ENCODE data around the gene SATB2. TPM values are rescaled to one million over a fixed set of nuclear protein-coding genes. Genes with fewer than 3 reads are reported as not detected.

SATB2 gene
- total RNA-seq (100 to 1,000 TPM in 1 of 5 donors, 1 to 10 TPM in 3, under 1 TPM in 1; 0.89 to 184 (median 1.8) TPM), polyA plus RNA-seq (1 to 10 TPM in 2 of 3 donors, under 1 TPM in 1; 0.50 to 1.2 (median 1.1) TPM)
- long read RNA-seq, donor 1, result 0 reads
- long read RNA-seq, donor 2, result 0 reads
- long read RNA-seq, donor 3, partial matches to known transcripts, result 0 of 1 reads
- long read RNA-seq, donor 3, other reads (novel, unspliced or antisense), result 0 of 1 reads
- long read RNA-seq, donor 4, result 0 reads
- long read RNA-seq, donor 5, result 0 reads
- long read RNA-seq, donor 6, result 0 reads
- long read RNA-seq, donor 7, result 0 reads
- long read RNA-seq, donor 8, result 0 reads
- long read RNA-seq, donor 9, result 0 reads
- long read RNA-seq, donor 10, result 0 reads

DNA sequence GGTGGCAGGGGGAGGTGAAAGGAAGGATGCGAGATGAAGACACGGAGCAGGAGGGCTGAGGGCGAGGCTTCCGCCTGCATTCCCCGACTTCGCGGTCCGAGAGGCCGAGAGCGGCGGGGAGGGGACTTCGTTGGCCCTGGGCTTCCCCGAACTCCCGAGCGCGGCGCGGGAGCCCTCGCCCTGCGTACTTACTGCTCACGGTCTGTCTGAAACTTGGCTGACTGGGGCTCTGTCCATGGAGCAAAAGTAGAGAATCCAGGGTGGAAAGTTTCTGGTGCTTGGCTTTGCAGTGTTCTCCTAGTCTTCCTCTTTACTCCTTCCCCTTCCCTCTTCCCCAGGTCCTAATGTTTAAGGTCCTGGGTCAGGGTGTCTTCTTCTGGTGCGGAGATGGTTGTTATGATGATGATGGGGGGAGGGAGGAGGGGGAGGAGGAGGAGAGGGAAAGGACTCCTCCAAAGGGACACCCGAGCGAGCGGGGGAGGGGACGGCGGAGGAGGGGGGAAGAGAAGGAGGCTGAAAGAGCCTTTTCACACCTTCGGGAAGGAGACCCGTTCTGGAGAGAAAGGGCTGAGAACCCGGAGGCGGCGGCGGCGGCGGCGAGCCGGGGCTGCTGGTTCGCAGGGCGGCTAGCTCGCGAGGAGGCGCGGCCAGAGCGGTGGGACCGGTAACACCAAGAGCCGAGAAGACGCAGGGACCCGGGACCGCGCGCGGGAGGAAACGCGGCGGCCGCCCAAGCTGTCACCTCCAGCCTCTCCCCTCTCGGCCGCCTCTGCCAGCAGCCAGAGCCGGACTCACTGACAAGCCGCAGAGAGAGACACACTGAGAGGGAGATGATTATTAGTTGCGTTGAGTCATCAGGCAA, at the start of gene SATB2:
SATB2 (minus strand) TSS at position 793 of the 862 bp plus-strand sequence. CDS start 1,902 bp downstream, outside the sequence.
- Histone ChIP-seq H3K4me3 (peak within 1 kb of the TSS; percentile 70 to 99 (median 86)), H3K9me3 (peaks cover 0 to 11% (median 2%) of the 10 kb centered on the region in 4 donors), H3K27ac (peak within 1 kb of the TSS; percentile 61 to 83 (median 75)), H3K4me1 (peaks cover 36 to 56% (median 49%) of the 10 kb centered on the region in 4 donors), H3K27me3 (peaks cover 28 to 94% (median 61%) of the 10 kb centered on the region in 3 donors), H3K36me3 (no peaks in the 10 kb centered on the region)
- 1 to 2% (median 1%) methylated on average over 38 to 61 of the region's 61 CpGs for WGBS, 5 donors
- DNase-seq, result peak in 1 of 2 donors; percentile 58
- TF ChIP-seq POLR2A (IDR thresholded peaks at IDR 0.05), result no peak
- TF ChIP-seq, protein P1, sequence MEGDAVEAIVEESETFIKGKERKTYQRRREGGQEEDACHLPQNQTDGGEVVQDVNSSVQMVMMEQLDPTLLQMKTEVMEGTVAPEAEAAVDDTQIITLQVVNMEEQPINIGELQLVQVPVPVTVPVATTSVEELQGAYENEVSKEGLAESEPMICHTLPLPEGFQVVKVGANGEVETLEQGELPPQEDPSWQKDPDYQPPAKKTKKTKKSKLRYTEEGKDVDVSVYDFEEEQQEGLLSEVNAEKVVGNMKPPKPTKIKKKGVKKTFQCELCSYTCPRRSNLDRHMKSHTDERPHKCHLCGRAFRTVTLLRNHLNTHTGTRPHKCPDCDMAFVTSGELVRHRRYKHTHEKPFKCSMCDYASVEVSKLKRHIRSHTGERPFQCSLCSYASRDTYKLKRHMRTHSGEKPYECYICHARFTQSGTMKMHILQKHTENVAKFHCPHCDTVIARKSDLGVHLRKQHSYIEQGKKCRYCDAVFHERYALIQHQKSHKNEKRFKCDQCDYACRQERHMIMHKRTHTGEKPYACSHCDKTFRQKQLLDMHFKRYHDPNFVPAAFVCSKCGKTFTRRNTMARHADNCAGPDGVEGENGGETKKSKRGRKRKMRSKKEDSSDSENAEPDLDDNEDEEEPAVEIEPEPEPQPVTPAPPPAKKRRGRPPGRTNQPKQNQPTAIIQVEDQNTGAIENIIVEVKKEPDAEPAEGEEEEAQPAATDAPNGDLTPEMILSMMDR (IDR thresholded peaks at IDR 0.05), result no peak
- no peak for TF ChIP-seq EP300 (IDR thresholded peaks at IDR 0.05)
- TF ChIP-seq POLR2AphosphoS5 (IDR thresholded peaks at IDR 0.05), result no peak
- intact Hi-C loops (cut with DNase I; ENCODE audit: low total_unique reads), result no loop called here

DNA sequence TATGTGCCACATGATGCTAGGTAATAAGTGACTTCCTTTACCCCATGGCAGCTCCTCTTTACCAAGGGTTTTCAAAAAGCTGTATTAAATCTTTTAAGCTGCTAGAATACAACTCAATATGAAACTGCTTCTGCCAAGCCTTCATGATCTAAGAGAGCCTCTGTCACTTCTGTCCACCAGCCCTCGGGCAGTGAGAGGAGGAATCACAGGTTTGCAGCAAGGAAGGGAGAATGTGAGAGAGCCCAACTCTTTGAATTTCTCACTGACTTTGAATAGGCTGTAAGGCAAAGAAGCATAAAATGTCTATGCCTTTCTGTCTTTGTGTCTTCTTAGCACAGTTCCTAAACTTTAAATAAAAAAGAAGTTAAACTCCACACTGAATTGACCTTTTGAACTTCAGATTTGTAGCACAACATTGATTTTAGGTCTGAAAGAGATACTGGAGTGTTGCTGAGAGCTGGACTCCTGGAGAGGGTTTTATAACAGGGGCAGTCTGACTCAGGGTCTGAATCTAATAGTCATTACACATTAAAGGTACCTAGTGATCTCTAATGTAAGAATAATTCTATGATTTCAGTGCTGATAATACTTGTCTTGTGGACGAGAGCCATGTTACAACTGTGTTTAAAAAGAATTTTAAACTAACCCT, 48.1 kb upstream of the SATB2 start:
- Histone ChIP-seq H3K4me3 (no peak overlapping the region), H3K27ac (no peak overlapping the region), H3K36me3 (no peaks in the 10 kb centered on the region), H3K4me1 (no peaks in the 10 kb centered on the region), H3K27me3 (peaks cover 0 to 17% (median 0%) of the 10 kb centered on the region in 3 donors), H3K9me3 (no peaks in the 10 kb centered on the region)
- TF ChIP-seq EP300 (IDR thresholded peaks at IDR 0.05) (no peak), POLR2AphosphoS5 (IDR thresholded peaks at IDR 0.05) (no peak), POLR2A (IDR thresholded peaks at IDR 0.05) (no peak)
- TF ChIP-seq, protein P1 (IDR thresholded peaks at IDR 0.05), result no peak
- WGBS, 5 donors, result 45 to 68% (median 48%) methylated on average over 2 of the region's 2 CpGs
- intact Hi-C loops (cut with DNase I; ENCODE audit: low total_unique reads), result no loop called here
- no peak for DNase-seq

- H3K4me3 ChIP-seq, result no peak overlapping the region
- TF ChIP-seq EP300 (IDR thresholded peaks at IDR 0.05), result no peak
- TF ChIP-seq, protein P1 (IDR thresholded peaks at IDR 0.05), result no peak
- no peak for TF ChIP-seq POLR2AphosphoS5 (IDR thresholded peaks at IDR 0.05)
- no peak for TF ChIP-seq POLR2A (IDR thresholded peaks at IDR 0.05)
- intact Hi-C loops (cut with DNase I; ENCODE audit: low total_unique reads), result no loop called here
- H3K27ac ChIP-seq, result no peak overlapping the region
- H3K27me3 ChIP-seq, result no peaks in the 10 kb centered on the region
- H3K9me3 ChIP-seq, result no peaks in the 10 kb centered on the region
- DNase-seq, result no peak
- H3K36me3 ChIP-seq, result no peaks in the 10 kb centered on the region
- H3K4me1 ChIP-seq, result no peaks in the 10 kb centered on the region
Measured at GRCh38 chr2:199503148-199503547, 45.4 kb upstream of the SATB2 start.

- DNase-seq, result no peak
- no peaks in the 10 kb centered on the region for H3K4me1 ChIP-seq
- H3K36me3 ChIP-seq, result no peaks in the 10 kb centered on the region
- 81 to 91% (median 89%) methylated on average over 3 of the region's 3 CpGs for WGBS, 5 donors
- no peak overlapping the region for H3K27ac ChIP-seq
- TF ChIP-seq POLR2A (IDR thresholded peaks at IDR 0.05) (no peak), EP300 (IDR thresholded peaks at IDR 0.05) (no peak), POLR2AphosphoS5 (IDR thresholded peaks at IDR 0.05) (no peak)
- TF ChIP-seq, protein P1 (IDR thresholded peaks at IDR 0.05), result no peak
- intact Hi-C loops (cut with DNase I; ENCODE audit: low total_unique reads), result no loop called here
- no peak overlapping the region for H3K4me3 ChIP-seq
- no peaks in the 10 kb centered on the region for H3K27me3 ChIP-seq
- no peaks in the 10 kb centered on the region for H3K9me3 ChIP-seq
Measured at GRCh38 chr2:199499005-199499404, 41.3 kb upstream of the SATB2 start.

Measured in stomach (tissue), 19 donors.